ENCODE results near the gene NDFIP2.

DNA sequence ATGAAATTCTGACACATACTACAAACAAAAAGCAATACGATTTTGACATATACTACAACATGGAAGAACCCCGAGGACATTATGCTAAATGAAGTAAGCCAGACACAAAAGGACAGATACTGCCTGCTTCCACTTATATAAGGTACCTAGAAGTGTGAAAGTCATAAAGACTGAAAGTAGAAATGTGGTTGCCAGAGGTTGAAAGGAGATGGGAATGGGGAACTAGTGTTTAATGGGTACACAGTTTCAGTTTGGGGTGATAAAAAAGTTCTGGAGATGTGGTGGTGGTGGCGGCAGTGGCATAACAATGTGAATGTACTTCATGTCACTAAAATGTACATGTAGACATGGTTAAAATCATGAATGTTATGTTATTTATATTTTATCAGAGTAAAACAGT lies 12.1 kb upstream of the NDFIP2 start:
- TF ChIP-seq, protein P1, sequence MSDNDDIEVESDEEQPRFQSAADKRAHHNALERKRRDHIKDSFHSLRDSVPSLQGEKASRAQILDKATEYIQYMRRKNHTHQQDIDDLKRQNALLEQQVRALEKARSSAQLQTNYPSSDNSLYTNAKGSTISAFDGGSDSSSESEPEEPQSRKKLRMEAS (IDR thresholded peaks at IDR 0.05; ENCODE audit: low read depth, low read length): no peak
- TF ChIP-seq, protein P2, sequence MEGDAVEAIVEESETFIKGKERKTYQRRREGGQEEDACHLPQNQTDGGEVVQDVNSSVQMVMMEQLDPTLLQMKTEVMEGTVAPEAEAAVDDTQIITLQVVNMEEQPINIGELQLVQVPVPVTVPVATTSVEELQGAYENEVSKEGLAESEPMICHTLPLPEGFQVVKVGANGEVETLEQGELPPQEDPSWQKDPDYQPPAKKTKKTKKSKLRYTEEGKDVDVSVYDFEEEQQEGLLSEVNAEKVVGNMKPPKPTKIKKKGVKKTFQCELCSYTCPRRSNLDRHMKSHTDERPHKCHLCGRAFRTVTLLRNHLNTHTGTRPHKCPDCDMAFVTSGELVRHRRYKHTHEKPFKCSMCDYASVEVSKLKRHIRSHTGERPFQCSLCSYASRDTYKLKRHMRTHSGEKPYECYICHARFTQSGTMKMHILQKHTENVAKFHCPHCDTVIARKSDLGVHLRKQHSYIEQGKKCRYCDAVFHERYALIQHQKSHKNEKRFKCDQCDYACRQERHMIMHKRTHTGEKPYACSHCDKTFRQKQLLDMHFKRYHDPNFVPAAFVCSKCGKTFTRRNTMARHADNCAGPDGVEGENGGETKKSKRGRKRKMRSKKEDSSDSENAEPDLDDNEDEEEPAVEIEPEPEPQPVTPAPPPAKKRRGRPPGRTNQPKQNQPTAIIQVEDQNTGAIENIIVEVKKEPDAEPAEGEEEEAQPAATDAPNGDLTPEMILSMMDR (IDR thresholded peaks at IDR 0.05; ENCODE audit: low read depth, low read length): no peak
- TF ChIP-seq MYC (IDR thresholded peaks at IDR 0.05; ENCODE audit: low read depth, low read length) (no peak), POLR2A (IDR thresholded peaks at IDR 0.05; ENCODE audit: extremely low read depth, insufficient read length) (no peak)
